Stomach (tissue), 9 donors: ENCODE data around the gene AKAP4. TPM values are rescaled to one million over a fixed set of nuclear protein-coding genes. Genes with fewer than 3 reads are reported as not detected.

Experiments
- DNase-seq, 2 donors: peaks; one replicate each; pipeline versions ENCODE4 v3.0.0 to v3.0.0-alpha.2; 2013 to 2019
- H3K27ac ChIP-seq, 5 donors: fragments of 200-600 bp in 4 of 5; sonication (generic) in 4 of 5; one replicate each; pipeline ENCODE4 v1.5.1; 2013 to 2019; ENCODE audit warnings: mild to moderate bottlenecking in 1 of 5, moderate library complexity in 1 of 5
- H3K27me3 ChIP-seq, 3 donors: fragments of 200-600 bp; sonication (generic); one replicate each; pipeline ENCODE4 v1.5.1; 2017 to 2019; ENCODE audit warnings: mixed run types in 1 of 3
- H3K36me3 ChIP-seq, 4 donors: fragments of 200-600 bp; sonication (generic); 1 replicate in 3 of 4; 2 replicates in 1 of 4; pipeline ENCODE4 v1.5.1; 2016 to 2019
- H3K4me1 ChIP-seq, 4 donors: fragments of 200-600 bp; sonication (generic); one replicate each; pipeline ENCODE4 v1.5.1; 2016 to 2019
- H3K4me3 ChIP-seq, 4 donors: fragments of 200-600 bp; sonication (generic) in 3 of 4; one replicate each; pipeline ENCODE4 v1.5.1; 2016 to 2019; ENCODE audit warnings: mild to moderate bottlenecking in 1 of 4
- H3K9me3 ChIP-seq, 4 donors: fragments of 200-600 bp; sonication (generic); one replicate each; pipeline ENCODE4 v1.5.1; 2016 to 2019
- CTCF ChIP-seq, 7 experiments: fragments of 450-650 bp in 4 of 7; fragments of 200-600 bp in 3 of 7; sonication (generic) in 3 of 7; IDR thresholded peaks; one replicate each; pipeline ENCODE4 v1.5.1; 2016 to 2019; ENCODE audit warnings: antibody characterized with exemption in 7 of 7, control low read depth in 2 of 7, mild to moderate bottlenecking in 1 of 7
- EP300 ChIP-seq: sonication (generic); formaldehyde crosslinking; IDR thresholded peaks from one replicate; pipeline ENCODE4 v1.6.1; 2017; ENCODE audit warnings: antibody characterized with exemption
- POLR2A ChIP-seq, 4 donors: fragments of 450-650 bp; IDR thresholded peaks; one replicate each; pipeline ENCODE4 v1.6.1; 2016; ENCODE audit warnings: antibody characterized with exemption in 4 of 4, control low read depth in 2 of 4, mild to moderate bottlenecking in 1 of 4, moderate library complexity in 1 of 4
- POLR2AphosphoS5 ChIP-seq, 3 donors: sonication (generic); formaldehyde crosslinking; IDR thresholded peaks; one replicate each; pipeline ENCODE4 v1.6.1; 2016; ENCODE audit warnings: antibody characterized with exemption in 3 of 3
- WGBS, 5 donors: extraction: QIAGEN DNeasy Blood & Tissue Kit in 3 of 5; methylation state at CpG; one replicate each; pipeline versions ENCODE4 v1.1.5 to v1.1.7; 2013 to 2018; 5-methylcytosine and 5-hydroxymethylcytosine counted together
- intact Hi-C: fragments of 100-400 bp; cut with DNase I; formaldehyde crosslinking; loops from one replicate; pipeline ENCODE4 v1.15.1; 2023; ENCODE audit warnings: low total_unique reads
- polyA plus RNA-seq, 3 donors: library from polyadenylated mRNA; stranded (reverse); fragments of 200-250 nt; gene quantifications; one replicate each; pipeline ENCODE4 v1.2.3, GENCODE V29; 2013
- total RNA-seq, 5 donors: library from RNA; depleted of rRNA; stranded (reverse); fragments of >200 nt; gene quantifications; one replicate each; pipeline versions ENCODE4 v1.1.0 to v1.2.3, GENCODE V29; 2014 to 2016
- donor health status: healthy with polysubstance abuse.
- donor health status: Bipolar disorder and iron deficiency.
- donor health status: healthy.

Gene AKAP4
- total and polyA plus RNA-seq, 8 donors: not detected

GRCh38 chrX:50202539-50202938 is 1.7 kb upstream of the AKAP4 start:
- H3K27ac ChIP-seq: no peak overlapping the region
- 56 to 75% (median 70%) methylated on average over 3 of the region's 3 CpGs for WGBS, 5 donors
- H3K4me1 ChIP-seq: peaks cover 0 to 10% (median 2%) of the 10 kb centered on the region in 4 donors
- H3K9me3 ChIP-seq: no peaks in the 10 kb centered on the region
- no peak for DNase-seq
- no peaks in the 10 kb centered on the region for H3K36me3 ChIP-seq
- no peak for TF ChIP-seq CTCF (IDR thresholded peaks at IDR 0.05)
- no peak for TF ChIP-seq EP300
- no peak for TF ChIP-seq POLR2A (IDR thresholded peaks at IDR 0.05)
- TF ChIP-seq POLR2AphosphoS5 (IDR thresholded peaks at IDR 0.05): no peak
- H3K4me3 ChIP-seq: no peak overlapping the region
- no peaks in the 10 kb centered on the region for H3K27me3 ChIP-seq
- intact Hi-C loops: no loop called here

GRCh38 chrX:50198348-50198747 is 2.5 kb downstream of the AKAP4 start:
- intact Hi-C loops: no loop called here

GRCh38 chrX:50188859-50189600 is 11.8 kb downstream of the AKAP4 start:
- 47 to 62% (median 54%) methylated on average over 9 of the region's 9 CpGs for WGBS, 5 donors
- Histone ChIP-seq H3K4me1 (peaks cover 0 to 9% (median 0%) of the 10 kb centered on the region in 4 donors), H3K9me3 (no peaks in the 10 kb centered on the region), H3K4me3 (no peak overlapping the region), H3K27ac (peak overlapping the region in 2 of 5 donors; percentile 0 to 6), H3K27me3 (no peaks in the 10 kb centered on the region), H3K36me3 (no peaks in the 10 kb centered on the region)
- DNase-seq: peak in 1 of 2 donors; percentile 20
- no peak for TF ChIP-seq CTCF (IDR thresholded peaks at IDR 0.05)
- TF ChIP-seq POLR2A (IDR thresholded peaks at IDR 0.05): no peak
- TF ChIP-seq POLR2AphosphoS5 (IDR thresholded peaks at IDR 0.05): no peak
- no peak for TF ChIP-seq EP300
- intact Hi-C loops: no loop called here

More at GRCh38 chrX:50198348-50198747, 2.5 kb downstream of the AKAP4 start:
- Histone ChIP-seq H3K4me3 (no peak overlapping the region), H3K9me3 (no peaks in the 10 kb centered on the region), H3K27me3 (peaks cover 0 to 3% (median 0%) of the 10 kb centered on the region in 3 donors), H3K27ac (no peak overlapping the region), H3K36me3 (no peaks in the 10 kb centered on the region), H3K4me1 (no peaks in the 10 kb centered on the region)
- TF ChIP-seq EP300 (no peak), CTCF (IDR thresholded peaks at IDR 0.05) (no peak), POLR2AphosphoS5 (IDR thresholded peaks at IDR 0.05) (no peak), POLR2A (IDR thresholded peaks at IDR 0.05) (no peak)
- DNase-seq: no peak
- WGBS, 5 donors: 47 to 56% (median 54%) methylated on average over 4 of the region's 4 CpGs

- H3K27me3 ChIP-seq: no peaks in the 10 kb centered on the region
- no peak for DNase-seq
- no peak overlapping the region for H3K4me3 ChIP-seq
- no peaks in the 10 kb centered on the region for H3K9me3 ChIP-seq
- intact Hi-C loops: no loop called here
- H3K27ac ChIP-seq: peak overlapping the region in 1 of 5 donors; percentile 4
- no peaks in the 10 kb centered on the region for H3K36me3 ChIP-seq
- WGBS, 5 donors: 24 to 59% (median 39%) methylated on average over 3 of the region's 3 CpGs
- TF ChIP-seq POLR2A (IDR thresholded peaks at IDR 0.05) (no peak), POLR2AphosphoS5 (IDR thresholded peaks at IDR 0.05) (no peak), EP300 (no peak), CTCF (IDR thresholded peaks at IDR 0.05) (no peak)
- no peaks in the 10 kb centered on the region for H3K4me1 ChIP-seq
Measured at GRCh38 chrX:50183891-50184290, 16.9 kb downstream of the AKAP4 start.
